ENCODE results near the gene MAPT. TPM values are rescaled to one million over a fixed set of nuclear protein-coding genes. Genes with fewer than 3 reads are reported as not detected.

MAPT gene
- total RNA-seq, 1 experiment from 2014 or later: 1.6 TPM

DNA sequence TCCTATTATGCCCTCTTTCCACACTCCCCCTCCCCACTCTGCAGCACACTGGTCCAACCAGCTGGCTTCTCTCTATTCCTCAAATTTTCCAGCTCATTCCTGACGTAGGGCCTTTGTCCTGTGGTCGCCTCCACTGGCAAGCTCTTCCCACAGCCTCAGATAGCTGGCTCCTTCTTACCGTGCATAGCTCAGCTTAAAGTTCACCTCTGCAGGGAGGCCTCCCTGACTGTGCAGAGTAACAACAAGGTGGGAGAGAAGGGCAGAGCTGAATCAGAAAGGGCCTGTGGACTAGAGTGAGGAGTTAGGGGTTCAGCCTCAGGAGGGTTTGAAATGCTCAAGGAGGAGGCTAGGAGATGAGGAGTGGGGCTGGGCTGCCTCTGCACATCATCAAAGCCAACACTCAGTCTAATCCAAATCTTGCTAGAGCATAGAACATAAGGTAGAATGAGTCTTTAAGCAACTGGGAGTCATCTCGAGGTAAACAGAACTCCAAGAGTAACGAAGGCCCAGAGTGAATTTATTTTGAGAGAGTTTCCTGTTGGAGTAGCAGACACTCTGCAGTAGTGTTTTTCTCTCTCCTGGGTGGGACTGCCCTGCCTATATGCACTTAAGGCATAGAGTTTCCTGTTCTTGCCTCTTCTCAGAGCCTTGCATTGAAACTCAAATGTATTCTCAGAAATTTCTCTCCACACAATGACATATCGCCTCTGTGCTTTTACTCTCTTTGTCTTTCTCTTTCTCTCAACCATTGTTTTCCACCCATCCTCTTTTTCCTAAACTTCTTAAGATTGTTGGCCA, 30.3 kb upstream of the MAPT start:
- Mint-ChIP-seq H3K36me3 (ENCODE audit: insufficient read depth, unreplicated experiment) (no peaks in the 10 kb centered on the region), H3K4me3 (ENCODE audit: low read depth, unreplicated experiment) (no peak overlapping the region), H3K9me3 (ENCODE audit: low read depth, unreplicated experiment) (no peaks in the 10 kb centered on the region), H3K27ac (ENCODE audit: unreplicated experiment) (no peak overlapping the region), H3K4me1 (ENCODE audit: low read depth, unreplicated experiment) (no peaks in the 10 kb centered on the region), H3K27me3 (ENCODE audit: unreplicated experiment) (peaks cover 89% of the 10 kb centered on the region)
- intact Hi-C loops (cut with micrococcal nuclease; ENCODE audit: unreplicated experiment): no loop called here
- CTCF ChIA-PET: interaction anchor here (0.6 to 0.9 kb wide), 3 partner anchors 9 to 843 kb away, joined by 3 to 7 read pairs (median 3); no protein-coding TSS in a partner anchor
- TF ChIP-seq, protein P1, sequence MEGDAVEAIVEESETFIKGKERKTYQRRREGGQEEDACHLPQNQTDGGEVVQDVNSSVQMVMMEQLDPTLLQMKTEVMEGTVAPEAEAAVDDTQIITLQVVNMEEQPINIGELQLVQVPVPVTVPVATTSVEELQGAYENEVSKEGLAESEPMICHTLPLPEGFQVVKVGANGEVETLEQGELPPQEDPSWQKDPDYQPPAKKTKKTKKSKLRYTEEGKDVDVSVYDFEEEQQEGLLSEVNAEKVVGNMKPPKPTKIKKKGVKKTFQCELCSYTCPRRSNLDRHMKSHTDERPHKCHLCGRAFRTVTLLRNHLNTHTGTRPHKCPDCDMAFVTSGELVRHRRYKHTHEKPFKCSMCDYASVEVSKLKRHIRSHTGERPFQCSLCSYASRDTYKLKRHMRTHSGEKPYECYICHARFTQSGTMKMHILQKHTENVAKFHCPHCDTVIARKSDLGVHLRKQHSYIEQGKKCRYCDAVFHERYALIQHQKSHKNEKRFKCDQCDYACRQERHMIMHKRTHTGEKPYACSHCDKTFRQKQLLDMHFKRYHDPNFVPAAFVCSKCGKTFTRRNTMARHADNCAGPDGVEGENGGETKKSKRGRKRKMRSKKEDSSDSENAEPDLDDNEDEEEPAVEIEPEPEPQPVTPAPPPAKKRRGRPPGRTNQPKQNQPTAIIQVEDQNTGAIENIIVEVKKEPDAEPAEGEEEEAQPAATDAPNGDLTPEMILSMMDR (IDR thresholded peaks at IDR 0.05; ENCODE audit: unreplicated experiment): no peak
- no peak for DNase-seq
- BruUV-seq (replicated peaks): no TSS peak

DNA sequence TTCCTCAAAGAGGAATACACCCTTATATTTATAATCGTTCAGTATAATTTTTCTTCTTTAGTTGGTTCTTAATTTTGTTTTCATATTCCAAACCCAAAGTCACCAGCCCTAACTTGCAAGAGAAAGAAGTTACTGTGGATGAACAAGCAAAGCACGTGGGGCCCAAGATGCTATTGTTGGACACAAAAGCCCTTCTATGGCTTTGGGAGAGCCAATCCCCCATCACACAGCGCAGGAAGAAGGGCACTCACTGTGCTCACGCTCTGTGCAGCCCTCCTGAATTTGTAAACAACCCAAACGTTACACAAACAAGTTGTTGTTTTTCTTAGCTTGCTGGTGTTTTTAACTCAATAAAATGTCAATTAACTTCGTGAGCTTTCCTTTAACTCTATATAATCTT, 27.2 kb upstream of the MAPT start:
- intact Hi-C loops (cut with micrococcal nuclease; ENCODE audit: unreplicated experiment): no loop called here
- H3K27ac Mint-ChIP-seq (ENCODE audit: unreplicated experiment): no peak overlapping the region
- CTCF ChIA-PET: interaction anchor here (0.6 kb wide), 1 partner anchor 326 kb away, joined by 5 read pairs; no protein-coding TSS in a partner anchor
- no peaks in the 10 kb centered on the region for H3K4me1 Mint-ChIP-seq (ENCODE audit: low read depth, unreplicated experiment)
- TF ChIP-seq, protein P1 (IDR thresholded peaks at IDR 0.05; ENCODE audit: unreplicated experiment): no peak
- H3K4me3 Mint-ChIP-seq (ENCODE audit: low read depth, unreplicated experiment): no peak overlapping the region
- no peak for DNase-seq
- no peaks in the 10 kb centered on the region for H3K9me3 Mint-ChIP-seq (ENCODE audit: low read depth, unreplicated experiment)
- H3K36me3 Mint-ChIP-seq (ENCODE audit: insufficient read depth, unreplicated experiment): no peaks in the 10 kb centered on the region
- BruUV-seq (replicated peaks): no TSS peak
- peaks cover 90% of the 10 kb centered on the region for H3K27me3 Mint-ChIP-seq (ENCODE audit: unreplicated experiment)

DNA sequence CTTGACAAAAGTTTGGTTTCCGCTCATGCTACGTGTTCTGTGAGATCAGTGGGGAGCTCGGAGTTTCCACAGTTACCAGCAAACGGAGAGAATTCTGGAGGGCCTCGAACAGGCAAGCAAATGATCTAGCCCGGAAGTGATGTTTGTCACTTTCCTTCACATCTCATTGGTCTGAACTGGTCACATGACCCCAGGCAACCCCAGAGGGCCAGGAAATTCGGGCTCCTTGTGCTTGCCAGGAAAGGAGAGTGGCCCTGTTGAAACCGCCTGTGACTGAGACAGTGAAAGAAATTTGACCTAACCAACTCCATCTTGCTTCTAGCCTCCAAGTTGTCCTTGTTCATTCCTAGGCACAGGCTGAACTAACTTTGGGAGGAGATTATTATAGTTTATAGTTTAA, 26.7 kb upstream of the MAPT start:
- no peak for DNase-seq
- Mint-ChIP-seq H3K27ac (ENCODE audit: unreplicated experiment) (no peak overlapping the region), H3K9me3 (ENCODE audit: low read depth, unreplicated experiment) (no peaks in the 10 kb centered on the region), H3K4me1 (ENCODE audit: low read depth, unreplicated experiment) (no peaks in the 10 kb centered on the region), H3K27me3 (ENCODE audit: unreplicated experiment) (peaks cover 90% of the 10 kb centered on the region), H3K36me3 (ENCODE audit: insufficient read depth, unreplicated experiment) (no peaks in the 10 kb centered on the region), H3K4me3 (ENCODE audit: low read depth, unreplicated experiment) (no peak overlapping the region)
- no TSS peak for BruUV-seq (replicated peaks)
- TF ChIP-seq, protein P1 (IDR thresholded peaks at IDR 0.05; ENCODE audit: unreplicated experiment): no peak
- CTCF ChIA-PET: interaction anchor here (0.6 to 0.8 kb wide), 2 partner anchors 228 to 326 kb away, joined by 3 to 5 read pairs; no protein-coding TSS in a partner anchor
- intact Hi-C loops (cut with micrococcal nuclease; ENCODE audit: unreplicated experiment): no loop called here

DNA sequence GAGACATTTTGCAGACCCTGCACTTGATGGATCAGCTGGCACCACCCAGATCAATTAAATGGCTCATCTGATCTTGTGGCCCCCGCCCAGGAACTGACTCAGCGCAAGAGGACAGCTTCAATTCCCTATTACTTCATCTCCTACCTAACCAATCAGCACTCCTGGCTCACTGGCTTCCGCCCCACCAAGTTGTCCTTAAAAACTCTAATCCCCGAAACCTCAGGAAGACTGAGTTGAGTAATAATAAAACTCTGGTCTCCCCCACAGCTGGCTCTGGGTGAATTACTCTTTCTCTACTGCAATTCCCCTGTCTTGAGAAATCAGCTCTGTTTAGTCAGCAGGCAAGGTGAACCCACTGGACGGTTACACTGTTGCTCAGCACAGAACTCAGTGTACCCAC, 26.1 kb upstream of the MAPT start:
- Mint-ChIP-seq H3K27me3 (ENCODE audit: unreplicated experiment) (peaks cover 90% of the 10 kb centered on the region), H3K9me3 (ENCODE audit: low read depth, unreplicated experiment) (no peaks in the 10 kb centered on the region), H3K4me1 (ENCODE audit: low read depth, unreplicated experiment) (no peaks in the 10 kb centered on the region), H3K36me3 (ENCODE audit: insufficient read depth, unreplicated experiment) (no peaks in the 10 kb centered on the region), H3K27ac (ENCODE audit: unreplicated experiment) (no peak overlapping the region), H3K4me3 (ENCODE audit: low read depth, unreplicated experiment) (no peak overlapping the region)
- TF ChIP-seq, protein P1 (IDR thresholded peaks at IDR 0.05; ENCODE audit: unreplicated experiment): no peak
- DNase-seq: no peak
- BruUV-seq (replicated peaks): no TSS peak
- CTCF ChIA-PET: interaction anchor here (0.8 kb wide), 1 partner anchor 228 kb away, joined by 3 read pairs; no protein-coding TSS in a partner anchor
- intact Hi-C loops (cut with micrococcal nuclease; ENCODE audit: unreplicated experiment): no loop called here

Measured in Calu3 (cell line).